Neuronal stem cell (in vitro differentiated cells): ENCODE data around the gene TM9SF1.
A peak's percentile ranks its signal among the peaks of the same experiment; 100 is the strongest.

ENCODE experiments used
- DNase-seq: peaks from one replicate; pipeline ENCODE4 v3.0.0-alpha.2; 2013; ENCODE audit warnings: low spot score
- H2AFZ ChIP-seq: one replicate; pipeline ENCODE4 v1.6.1; 2013; ENCODE audit warnings: mild to moderate bottlenecking, low read length, inconsistent platforms
- H2AK5ac ChIP-seq: 2 replicates; pipeline ENCODE4 v1.6.1; 2013; ENCODE audit warnings: low read depth, mild to moderate bottlenecking, inconsistent platforms, low read length, moderate library complexity, mixed read lengths
- H2BK120ac ChIP-seq: 2 replicates; pipeline ENCODE4 v1.6.1; 2013; ENCODE audit warnings: low read depth, mild to moderate bottlenecking, inconsistent platforms, low read length, moderate library complexity, mixed read lengths
- H2BK12ac ChIP-seq: one replicate; pipeline ENCODE4 v1.6.1; 2013; ENCODE audit warnings: low read length, inconsistent platforms
- H2BK15ac ChIP-seq: 2 replicates; pipeline ENCODE4 v1.6.1; 2013; ENCODE audit warnings: mild to moderate bottlenecking, low read length, inconsistent platforms, mixed read lengths
- H2BK5ac ChIP-seq: one replicate; pipeline ENCODE4 v1.6.1; 2013; ENCODE audit warnings: inconsistent platforms, mild to moderate bottlenecking, low read length, moderate library complexity
- H3K14ac ChIP-seq: one replicate; pipeline ENCODE4 v1.6.1; 2013; ENCODE audit warnings: low read length, inconsistent platforms
- H3K18ac ChIP-seq: 2 replicates; pipeline ENCODE4 v1.6.1; 2013; ENCODE audit warnings: low read length, inconsistent platforms
- H3K23ac ChIP-seq: 2 replicates; pipeline ENCODE4 v1.6.1; 2013; ENCODE audit warnings: low read depth, mild to moderate bottlenecking, mixed read lengths, low read length, inconsistent platforms; ENCODE audit not compliant: poor library complexity
- H3K27ac ChIP-seq: replicated peaks from 3 replicates; pipeline ENCODE4 v1.5.1; 2013; ENCODE audit warnings: low read length, inconsistent platforms
- H3K27me3 ChIP-seq, 3 experiments: 2 replicates each; pipeline ENCODE4 v1.6.1; 2013; ENCODE audit warnings: low read length in 3 of 3, mild to moderate bottlenecking in 2 of 3, inconsistent platforms in 1 of 3, low read depth in 1 of 3, mixed read lengths in 1 of 3, moderate library complexity in 1 of 3; ENCODE audit not compliant: control insufficient read depth in 3 of 3, insufficient read depth in 3 of 3
- H3K36me3 ChIP-seq, 2 donors: replicated peaks in 1 of 2; 2 replicates each; pipeline ENCODE4 v1.6.1; 2013; ENCODE audit warnings: low read length in 2 of 2; ENCODE audit not compliant: control insufficient read depth in 2 of 2, insufficient read depth in 2 of 2
- H3K4ac ChIP-seq: 2 replicates; pipeline ENCODE4 v1.6.1; 2013; ENCODE audit warnings: inconsistent platforms, mild to moderate bottlenecking, low read length, moderate library complexity
- H3K4me1 ChIP-seq, 2 donors: 1 replicate in 1 of 2; 2 replicates in 1 of 2; pipeline ENCODE4 v1.6.1; 2013; ENCODE audit warnings: low read length in 2 of 2, low read depth in 1 of 2; ENCODE audit not compliant: control insufficient read depth in 2 of 2, insufficient read depth in 1 of 2
- H3K4me2 ChIP-seq: one replicate; pipeline ENCODE4 v1.6.1; 2013; ENCODE audit warnings: mild to moderate bottlenecking, low read length, inconsistent platforms; ENCODE audit not compliant: insufficient read depth, poor library complexity, severe bottlenecking
- H3K4me3 ChIP-seq, 2 donors: 2 replicates each; pipeline ENCODE4 v1.5.1; 2013; ENCODE audit warnings: low read length in 2 of 2, mild to moderate bottlenecking in 2 of 2, inconsistent platforms in 1 of 2, moderate library complexity in 1 of 2
- H3K79me1 ChIP-seq: one replicate; pipeline ENCODE4 v1.6.1; 2013; ENCODE audit warnings: low read depth, mild to moderate bottlenecking, inconsistent platforms, low read length, moderate library complexity
- H3K9ac ChIP-seq: one replicate; pipeline ENCODE4 v1.6.1; 2013; ENCODE audit warnings: mild to moderate bottlenecking, low read depth, low read length, inconsistent platforms; ENCODE audit not compliant: poor library complexity
- H3K9me3 ChIP-seq, 2 donors: replicated peaks in 1 of 2; 2 replicates each; pipeline versions ENCODE3 to v1.6.1; 2013; ENCODE audit warnings: low read length in 2 of 2, mild to moderate bottlenecking in 2 of 2, inconsistent platforms in 1 of 2, low read depth in 1 of 2, mixed read lengths in 1 of 2, moderate library complexity in 1 of 2; ENCODE audit not compliant: control insufficient read depth in 2 of 2, insufficient read depth in 1 of 2
- H4K8ac ChIP-seq: one replicate; pipeline ENCODE4 v1.6.1; 2013; ENCODE audit warnings: low read depth, mild to moderate bottlenecking, inconsistent platforms, low read length, moderate library complexity
- H4K91ac ChIP-seq: one replicate; pipeline ENCODE4 v1.6.1; 2013; ENCODE audit warnings: low read length, low read depth, mild to moderate bottlenecking, inconsistent platforms; ENCODE audit not compliant: poor library complexity
- WGBS, 2 donors: extraction: QIAGEN DNeasy Blood & Tissue Kit; methylation state at CpG; one replicate each; pipeline ENCODE4 v1.1.7; 2013; ENCODE audit warnings: missing lambda C conversion rate in 2 of 2, mixed read lengths in 1 of 2; ENCODE audit not compliant: insufficient read length in 2 of 2, insufficient replicate concordance in 1 of 2; ENCODE audit errors: extremely low coverage in 2 of 2; 5-methylcytosine and 5-hydroxymethylcytosine counted together

TM9SF1 gene

GRCh38 chr14:24189460-24189859 is 5.8 kb downstream of the TM9SF1 start:
- no peak overlapping the region for H2AK5ac ChIP-seq
- H3K23ac ChIP-seq = no peak overlapping the region
- H3K9me3 ChIP-seq = no peaks in the 10 kb centered on the region
- no peak overlapping the region for H3K4me3 ChIP-seq
- no CpG with 5 or more reads among the region's 9 CpGs for whole genome bisulfite sequencing, 2 donors
- no peak overlapping the region for H3K4me2 ChIP-seq
- no peak overlapping the region for H2BK15ac ChIP-seq
- no peak overlapping the region for H3K18ac ChIP-seq
- H3K27me3 ChIP-seq = no peaks in the 10 kb centered on the region
- no peak overlapping the region for H2BK120ac ChIP-seq
- no peak overlapping the region for H3K27ac ChIP-seq
- peaks cover 9% of the 10 kb centered on the region for H3K79me1 ChIP-seq
- H4K8ac ChIP-seq = no peak overlapping the region
- H2AFZ ChIP-seq = peak overlapping the region; percentile 45
- no peak overlapping the region for H3K4ac ChIP-seq
- no peak overlapping the region for H4K91ac ChIP-seq
- no peak overlapping the region for H2BK5ac ChIP-seq
- no peak overlapping the region for H3K14ac ChIP-seq
- peaks cover 5 to 7% of the 10 kb centered on the region in 2 donors for H3K4me1 ChIP-seq
- H3K9ac ChIP-seq = no peak overlapping the region
- H2BK12ac ChIP-seq = no peak overlapping the region
- DNase-seq = no peak
- H3K36me3 ChIP-seq = peaks cover 48 to 72% of the 10 kb centered on the region in 2 donors

- Histone ChIP-seq H3K36me3 (peaks cover 47 to 72% of the 10 kb centered on the region in 2 donors), H4K91ac (no peak overlapping the region), H2BK120ac (no peak overlapping the region), H3K18ac (no peak overlapping the region), H3K23ac (no peak overlapping the region), H2BK5ac (no peak overlapping the region), H3K27ac (no peak overlapping the region), H2BK15ac (no peak overlapping the region), H3K4me2 (no peak overlapping the region), H2AFZ (peak overlapping the region; percentile 45), H3K4me3 (peak overlapping the region in 1 of 2 donors; percentile 79), H2BK12ac (no peak overlapping the region), H4K8ac (no peak overlapping the region), H3K9me3 (no peaks in the 10 kb centered on the region), H2AK5ac (no peak overlapping the region), H3K9ac (no peak overlapping the region), H3K79me1 (peaks cover 9% of the 10 kb centered on the region), H3K14ac (no peak overlapping the region), H3K4ac (no peak overlapping the region), H3K27me3 (no peaks in the 10 kb centered on the region), H3K4me1 (peaks cover 4 to 7% of the 10 kb centered on the region in 2 donors)
- WGBS, 2 donors = no CpG with 5 or more reads among the region's 3 CpGs
- no peak for DNase-seq
Measured at GRCh38 chr14:24189059-24189375, 6.2 kb downstream of the TM9SF1 start.

GRCh38 chr14:24188251-24189058 is 6.8 kb downstream of the TM9SF1 start, which contains the start of gene IPO4:
Gene IPO4 (minus strand): TSS chr14:24188816. CDS start chr14:24188787, 29 bp downstream.
- H3K27ac ChIP-seq = peak within 1 kb of the TSS; percentile 50
- peaks cover 9% of the 10 kb centered on the region for H3K79me1 ChIP-seq
- H2BK12ac ChIP-seq = no peak within 1 kb of the TSS
- peak within 1 kb of the TSS; percentile 70 for H3K23ac ChIP-seq
- H2AK5ac ChIP-seq = peak within 1 kb of the TSS; percentile 38
- H3K14ac ChIP-seq = no peak within 1 kb of the TSS
- H2BK120ac ChIP-seq = no peak within 1 kb of the TSS
- H3K18ac ChIP-seq = peak within 1 kb of the TSS; percentile 88
- peaks cover 4 to 7% of the 10 kb centered on the region in 2 donors for H3K4me1 ChIP-seq
- no peak within 1 kb of the TSS for H3K4ac ChIP-seq
- H2BK15ac ChIP-seq = no peak within 1 kb of the TSS
- peak within 1 kb of the TSS; percentile 90 for H3K9ac ChIP-seq
- H3K36me3 ChIP-seq = peaks cover 49 to 74% of the 10 kb centered on the region in 2 donors
- peak; percentile 93 for DNase-seq
- no peaks in the 10 kb centered on the region for H3K9me3 ChIP-seq
- H3K4me3 ChIP-seq = peak within 1 kb of the TSS; percentile 79 to 94
- H4K8ac ChIP-seq = no peak within 1 kb of the TSS
- no peak within 1 kb of the TSS for H4K91ac ChIP-seq
- WGBS, 2 donors = no CpG with 5 or more reads among the region's 65 CpGs
- peak within 1 kb of the TSS; percentile 92 for H3K4me2 ChIP-seq
- peak within 1 kb of the TSS; percentile 26 for H2BK5ac ChIP-seq
- H2AFZ ChIP-seq = peak within 1 kb of the TSS; percentile 86
- no peaks in the 10 kb centered on the region for H3K27me3 ChIP-seq

GRCh38 chr14:24187539-24187915 is 7.7 kb downstream of the TM9SF1 start:
- H2AK5ac ChIP-seq = no peak overlapping the region
- H2BK5ac ChIP-seq = no peak overlapping the region
- no peak overlapping the region for H4K91ac ChIP-seq
- H3K4me2 ChIP-seq = peak overlapping the region; percentile 92
- H3K9me3 ChIP-seq = no peaks in the 10 kb centered on the region
- no peak overlapping the region for H2BK12ac ChIP-seq
- peak overlapping the region; percentile 33 to 79 for H3K4me3 ChIP-seq
- H3K4me1 ChIP-seq = peaks cover 4 to 7% of the 10 kb centered on the region in 2 donors
- H3K27me3 ChIP-seq = no peaks in the 10 kb centered on the region
- H3K23ac ChIP-seq = no peak overlapping the region
- H3K18ac ChIP-seq = no peak overlapping the region
- WGBS, 2 donors = no CpG with 5 or more reads among the region's 2 CpGs
- H4K8ac ChIP-seq = no peak overlapping the region
- H3K14ac ChIP-seq = no peak overlapping the region
- H3K79me1 ChIP-seq = peaks cover 7% of the 10 kb centered on the region
- no peak overlapping the region for H2BK120ac ChIP-seq
- no peak overlapping the region for H3K27ac ChIP-seq
- no peak overlapping the region for H2BK15ac ChIP-seq
- no peak overlapping the region for H2AFZ ChIP-seq
- no peak for DNase-seq
- no peak overlapping the region for H3K4ac ChIP-seq
- peaks cover 51 to 77% of the 10 kb centered on the region in 2 donors for H3K36me3 ChIP-seq
- H3K9ac ChIP-seq = no peak overlapping the region
